Measurements from ENCODE around the gene RAVER2.

DNA sequence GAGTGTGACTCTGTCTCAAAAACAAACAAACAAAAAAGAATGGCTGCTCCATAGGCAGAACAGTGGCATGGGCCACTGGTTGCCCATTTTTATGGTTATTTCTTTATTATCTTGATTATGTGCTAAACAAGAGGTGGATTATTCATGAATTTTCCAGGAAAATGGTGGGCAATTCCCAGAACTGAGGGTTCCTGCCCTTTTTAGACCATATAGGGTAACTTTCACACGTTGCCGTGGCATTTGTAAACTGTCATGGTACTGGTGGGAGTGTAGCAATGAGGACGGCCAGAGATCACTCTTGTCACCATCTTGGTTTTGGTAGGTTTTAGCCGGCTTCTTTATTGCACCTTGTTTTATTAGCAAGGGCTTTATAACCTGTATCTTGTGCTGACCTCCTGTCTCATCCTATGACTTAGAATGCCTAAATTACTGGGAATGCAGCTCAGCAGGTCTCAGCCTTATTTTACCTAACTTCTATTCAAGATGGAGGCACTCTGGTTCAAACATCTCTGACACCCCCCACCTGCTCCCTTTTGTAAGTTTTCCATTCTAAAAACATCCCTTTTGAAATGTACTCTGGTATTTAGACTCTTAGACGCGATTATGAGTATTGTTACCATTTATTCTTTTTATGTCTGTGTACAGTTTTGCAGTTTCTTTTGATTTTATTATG is 57.1 kb downstream of the RAVER2 start:
- TF ChIP-seq, protein P1, sequence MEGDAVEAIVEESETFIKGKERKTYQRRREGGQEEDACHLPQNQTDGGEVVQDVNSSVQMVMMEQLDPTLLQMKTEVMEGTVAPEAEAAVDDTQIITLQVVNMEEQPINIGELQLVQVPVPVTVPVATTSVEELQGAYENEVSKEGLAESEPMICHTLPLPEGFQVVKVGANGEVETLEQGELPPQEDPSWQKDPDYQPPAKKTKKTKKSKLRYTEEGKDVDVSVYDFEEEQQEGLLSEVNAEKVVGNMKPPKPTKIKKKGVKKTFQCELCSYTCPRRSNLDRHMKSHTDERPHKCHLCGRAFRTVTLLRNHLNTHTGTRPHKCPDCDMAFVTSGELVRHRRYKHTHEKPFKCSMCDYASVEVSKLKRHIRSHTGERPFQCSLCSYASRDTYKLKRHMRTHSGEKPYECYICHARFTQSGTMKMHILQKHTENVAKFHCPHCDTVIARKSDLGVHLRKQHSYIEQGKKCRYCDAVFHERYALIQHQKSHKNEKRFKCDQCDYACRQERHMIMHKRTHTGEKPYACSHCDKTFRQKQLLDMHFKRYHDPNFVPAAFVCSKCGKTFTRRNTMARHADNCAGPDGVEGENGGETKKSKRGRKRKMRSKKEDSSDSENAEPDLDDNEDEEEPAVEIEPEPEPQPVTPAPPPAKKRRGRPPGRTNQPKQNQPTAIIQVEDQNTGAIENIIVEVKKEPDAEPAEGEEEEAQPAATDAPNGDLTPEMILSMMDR (IDR thresholded peaks at IDR 0.05) = no peak
- TF ChIP-seq POLR2A (IDR thresholded peaks at IDR 0.05) = no peak

All from body of pancreas (tissue), 4 donors.